Stomach (tissue), 4 donors: ENCODE results near the gene RFC1.

Source experiments
- POLR2A ChIP-seq, 4 donors: fragments of 450-650 bp; IDR thresholded peaks; one replicate each; pipeline ENCODE4 v1.6.1; 2016; ENCODE audit warnings: antibody characterized with exemption in 4 of 4, control low read depth in 2 of 4, mild to moderate bottlenecking in 1 of 4, moderate library complexity in 1 of 4
- POLR2AphosphoS5 ChIP-seq, 3 donors: sonication (generic); formaldehyde crosslinking; IDR thresholded peaks; one replicate each; pipeline ENCODE4 v1.6.1; 2016; ENCODE audit warnings: antibody characterized with exemption in 3 of 3
- TF ChIP-seq, protein P1 (sequence below), 7 experiments: fragments of 450-650 bp in 4 of 7; fragments of 200-600 bp in 3 of 7; sonication (generic) in 3 of 7; IDR thresholded peaks; one replicate each; pipeline ENCODE4 v1.5.1; 2016 to 2019; ENCODE audit warnings: antibody characterized with exemption in 7 of 7, control low read depth in 2 of 7, mild to moderate bottlenecking in 1 of 7

DNA sequence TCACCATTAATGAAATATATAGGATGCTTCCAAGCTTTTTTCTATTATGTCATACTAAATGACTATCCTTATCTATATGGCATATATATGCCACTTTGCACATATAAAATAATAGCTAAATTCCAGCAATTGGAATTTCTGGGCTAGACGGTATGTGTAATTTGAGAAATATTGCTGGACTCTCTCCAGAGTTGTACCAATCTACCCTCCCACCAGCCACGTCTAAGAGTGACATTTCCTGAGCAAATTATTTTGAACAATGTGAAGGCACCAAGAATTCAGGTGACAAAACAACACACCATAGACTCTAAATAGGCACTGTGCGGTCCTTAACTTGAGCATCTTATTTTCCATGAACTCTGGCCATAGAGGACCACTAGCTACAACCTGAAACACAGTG, 62.3 kb downstream of the RFC1 start:
- TF ChIP-seq POLR2A (IDR thresholded peaks at IDR 0.05) (no peak), POLR2AphosphoS5 (IDR thresholded peaks at IDR 0.05) (no peak)
- TF ChIP-seq, protein P1, sequence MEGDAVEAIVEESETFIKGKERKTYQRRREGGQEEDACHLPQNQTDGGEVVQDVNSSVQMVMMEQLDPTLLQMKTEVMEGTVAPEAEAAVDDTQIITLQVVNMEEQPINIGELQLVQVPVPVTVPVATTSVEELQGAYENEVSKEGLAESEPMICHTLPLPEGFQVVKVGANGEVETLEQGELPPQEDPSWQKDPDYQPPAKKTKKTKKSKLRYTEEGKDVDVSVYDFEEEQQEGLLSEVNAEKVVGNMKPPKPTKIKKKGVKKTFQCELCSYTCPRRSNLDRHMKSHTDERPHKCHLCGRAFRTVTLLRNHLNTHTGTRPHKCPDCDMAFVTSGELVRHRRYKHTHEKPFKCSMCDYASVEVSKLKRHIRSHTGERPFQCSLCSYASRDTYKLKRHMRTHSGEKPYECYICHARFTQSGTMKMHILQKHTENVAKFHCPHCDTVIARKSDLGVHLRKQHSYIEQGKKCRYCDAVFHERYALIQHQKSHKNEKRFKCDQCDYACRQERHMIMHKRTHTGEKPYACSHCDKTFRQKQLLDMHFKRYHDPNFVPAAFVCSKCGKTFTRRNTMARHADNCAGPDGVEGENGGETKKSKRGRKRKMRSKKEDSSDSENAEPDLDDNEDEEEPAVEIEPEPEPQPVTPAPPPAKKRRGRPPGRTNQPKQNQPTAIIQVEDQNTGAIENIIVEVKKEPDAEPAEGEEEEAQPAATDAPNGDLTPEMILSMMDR (IDR thresholded peaks at IDR 0.05), result no peak
